ENCODE results near the gene GALNTL6. TPM values are rescaled to one million over a fixed set of nuclear protein-coding genes. Genes with fewer than 3 reads are reported as not detected.

The GALNTL6 gene
- polyA plus RNA-seq, 1 donor (not counting 4 experiments of a cell fraction or from before 2014, with no cell fraction given): not detected

GRCh38 chr4:172657081-172657480 lies 843.9 kb downstream of the GALNTL6 start:
- H3K9me3 ChIP-seq (ENCODE audit: control insufficient read depth, low read depth, low read length): no peaks in the 10 kb centered on the region
- no peak overlapping the region for H3K4me3 ChIP-seq (ENCODE audit: control insufficient read depth in 2 of 3, extremely low read depth in 1 of 3, insufficient read depth in 2 of 3, low read depth in 1 of 3, low read length in 3 of 3)
- no peak overlapping the region for H3K27ac ChIP-seq (ENCODE audit: control insufficient read depth, insufficient read depth, low read length)
- no peak overlapping the region for H2AFZ ChIP-seq (ENCODE audit: control insufficient read depth, low read length)
- H4K20me1 ChIP-seq (ENCODE audit: control insufficient read depth, extremely low read depth, insufficient read depth, low read length): no peaks in the 10 kb centered on the region
- H3K4me1 ChIP-seq (ENCODE audit: control insufficient read depth, extremely low read depth, insufficient read depth, low read length): no peaks in the 10 kb centered on the region
- no peaks in the 10 kb centered on the region for H3K36me3 ChIP-seq (ENCODE audit: control insufficient read depth in 2 of 2, extremely low read depth in 1 of 2, insufficient read depth in 2 of 2, low read length in 2 of 2)
- no peak overlapping the region for H3K4me2 ChIP-seq (ENCODE audit: control insufficient read depth, extremely low read depth, insufficient read depth, low read depth, low read length)
- TF ChIP-seq EZH2 (IDR thresholded peaks at IDR 0.05; ENCODE audit: low read length) (no peak), CTCF (optimal IDR thresholded peaks at IDR 0.05 in 1 of 3, IDR thresholded peaks at IDR 0.05 in 1 of 3, conservative IDR thresholded peaks at IDR 0.05 in 1 of 3; ENCODE audit: extremely low read depth in 1 of 3, insufficient read depth in 2 of 3, low read length in 3 of 3) (no peak)
- DNase-seq (ENCODE audit: low read depth, low spot score): no peak
- dilution Hi-C loops (cut with MboI; ENCODE audit: extremely low pct_ligation_motif_present, low sequenced_read_pairs): no loop called here
- H3K9me1 ChIP-seq (ENCODE audit: control insufficient read depth, extremely low read depth, insufficient read depth, low read length): no peaks in the 10 kb centered on the region
- no peaks in the 10 kb centered on the region for H3K79me2 ChIP-seq (ENCODE audit: control insufficient read depth, insufficient read depth, low read length)
- FAIRE-seq: no peak
- H3K9ac ChIP-seq (ENCODE audit: control insufficient read depth, extremely low read depth, insufficient read depth, low read length): no peak overlapping the region
- H3K27me3 ChIP-seq (ENCODE audit: control insufficient read depth, extremely low read depth, insufficient read depth, low read length): no peaks in the 10 kb centered on the region

GRCh38 chr4:172660251-172660650 lies 847.0 kb downstream of the GALNTL6 start:
- H3K4me1 ChIP-seq (ENCODE audit: control insufficient read depth, extremely low read depth, insufficient read depth, low read length): no peaks in the 10 kb centered on the region
- no peak overlapping the region for H2AFZ ChIP-seq (ENCODE audit: control insufficient read depth, low read length)
- dilution Hi-C loops (cut with MboI; ENCODE audit: extremely low pct_ligation_motif_present, low sequenced_read_pairs): no loop called here
- no peak overlapping the region for H3K4me3 ChIP-seq (ENCODE audit: control insufficient read depth in 2 of 3, extremely low read depth in 1 of 3, insufficient read depth in 2 of 3, low read depth in 1 of 3, low read length in 3 of 3)
- no peak overlapping the region for H3K9ac ChIP-seq (ENCODE audit: control insufficient read depth, extremely low read depth, insufficient read depth, low read length)
- no peaks in the 10 kb centered on the region for H3K79me2 ChIP-seq (ENCODE audit: control insufficient read depth, insufficient read depth, low read length)
- no peak overlapping the region for H3K4me2 ChIP-seq (ENCODE audit: control insufficient read depth, extremely low read depth, insufficient read depth, low read depth, low read length)
- TF ChIP-seq EZH2 (IDR thresholded peaks at IDR 0.05; ENCODE audit: low read length) (no peak), CTCF (optimal IDR thresholded peaks at IDR 0.05 in 1 of 3, IDR thresholded peaks at IDR 0.05 in 1 of 3, conservative IDR thresholded peaks at IDR 0.05 in 1 of 3; ENCODE audit: extremely low read depth in 1 of 3, insufficient read depth in 2 of 3, low read length in 3 of 3) (no peak)
- H3K27me3 ChIP-seq (ENCODE audit: control insufficient read depth, extremely low read depth, insufficient read depth, low read length): no peaks in the 10 kb centered on the region
- no peaks in the 10 kb centered on the region for H3K36me3 ChIP-seq (ENCODE audit: control insufficient read depth in 2 of 2, extremely low read depth in 1 of 2, insufficient read depth in 2 of 2, low read length in 2 of 2)
- H3K9me3 ChIP-seq (ENCODE audit: control insufficient read depth, low read depth, low read length): no peaks in the 10 kb centered on the region
- no peak overlapping the region for H3K27ac ChIP-seq (ENCODE audit: control insufficient read depth, insufficient read depth, low read length)
- no peaks in the 10 kb centered on the region for H4K20me1 ChIP-seq (ENCODE audit: control insufficient read depth, extremely low read depth, insufficient read depth, low read length)
- no peaks in the 10 kb centered on the region for H3K9me1 ChIP-seq (ENCODE audit: control insufficient read depth, extremely low read depth, insufficient read depth, low read length)
- DNase-seq (ENCODE audit: low read depth, low spot score) (no peak), FAIRE-seq (no peak)

Data from keratinocyte (primary cell).